ENCODE data around the gene KRTAP10-1. TPM values are rescaled to one million over a fixed set of nuclear protein-coding genes. Genes with fewer than 3 reads are reported as not detected.

KRTAP10-1 gene
- total and polyA plus RNA-seq, 9 of the 15 experiments (the other 6 are each of a cell fraction or from before 2014, with no cell fraction given), result not detected

- peaks cover 0 to 20% of the 10 kb centered on the region in 2 experiments; a peak in 1 of 5 replicates for H3K27me3 ChIP-seq (ENCODE audit: control insufficient read depth in 2 of 2, insufficient read depth in 2 of 2, low read length in 2 of 2)
- H4K20me1 ChIP-seq (replicated peaks; ENCODE audit: control insufficient read depth, insufficient read depth, low read length), result no peaks in the 10 kb centered on the region
- peaks cover 21% of the 10 kb centered on the region; the same call in 1 of the 2 replicates for H3K9me3 ChIP-seq (replicated peaks; ENCODE audit: control insufficient read depth, insufficient read depth, low read depth, low read length)
- H3K4me3 ChIP-seq, result no peak overlapping the region
- no peaks in the 10 kb centered on the region for H3K79me2 ChIP-seq (ENCODE audit: control insufficient read depth, insufficient read depth, low read length)
- H3K4me2 ChIP-seq (ENCODE audit: insufficient read depth, low read length), result no peak overlapping the region
- no peaks in the 10 kb centered on the region for H3K9me1 ChIP-seq (ENCODE audit: control insufficient read depth, insufficient read depth, low read length)
- intact Hi-C loops (cut with micrococcal nuclease) (no loop called here), in situ Hi-C loops (cut with MboI) (no loop called here)
- no TSS peak for BruUV-seq (replicated peaks)
- ChIA-PET CTCF (ENCODE audit: low intra/inter-chr PET ratio) (no interaction called here), POLR2A (interaction anchor here (0.8 kb wide), 1 partner anchor 151 kb away, joined by 3 read pairs; no protein-coding TSS in a partner anchor)
- peaks cover 0 to 39% of the 10 kb centered on the region in 2 experiments; a peak in 3 of 5 replicates for H3K4me1 ChIP-seq (replicated peaks in 1 of 2; ENCODE audit: control insufficient read depth in 2 of 2, insufficient read depth in 2 of 2, low read length in 2 of 2)
- no peak overlapping the region for H3K27ac ChIP-seq (ENCODE audit: extremely low read depth, low read depth, low read length)
- no peak overlapping the region for H3K9ac ChIP-seq (ENCODE audit: insufficient read depth in 1 of 2, low read depth in 2 of 2, low read length in 2 of 2)
- 23% methylated on average over 31 of the region's 31 CpGs for WGBS (ENCODE audit: insufficient coverage, low coverage, missing lambda C conversion rate)
- no peak for FAIRE-seq
- ATAC-seq, result no peak
- H2AFZ ChIP-seq (ENCODE audit: low read depth, low read length), result no peak overlapping the region
- no peak for DNase-seq (ENCODE audit: extremely low read depth in 1 of 4, low spot score in 3 of 4)
- H3K36me3 ChIP-seq (ENCODE audit: control insufficient read depth, insufficient read depth, low read length), result no peaks in the 10 kb centered on the region
- TF ChIP-seq GATAD2A (IDR thresholded peaks at IDR 0.05) (no peak), MAFF (IDR thresholded peaks at IDR 0.05; ENCODE audit: low read length) (no peak), PHB2 (IDR thresholded peaks at IDR 0.05; ENCODE audit: low read depth) (no peak), HDGF (IDR thresholded peaks at IDR 0.05) (no peak), POLR2AphosphoS2 (IDR thresholded peaks at IDR 0.05; ENCODE audit: low read length) (no peak), ZNF277 (CRISPR knock-in tag; IDR thresholded peaks at IDR 0.05; ENCODE audit: borderline replicate concordance) (no peak), TBP (optimal IDR thresholded peaks at IDR 0.05; ENCODE audit: low read depth, low read length) (no peak), RFX5 (IDR thresholded peaks at IDR 0.05; ENCODE audit: low read depth, low read length) (no peak), CHD7 (IDR thresholded peaks at IDR 0.05; ENCODE audit: low read depth, low read length) (no peak), TAF7 (tag; IDR thresholded peaks at IDR 0.05) (no peak)
Measured at GRCh38 chr21:44520326-44521300, 19.4 kb downstream of the KRTAP10-1 start.

Measured in K562 (cell line).